Measurements from ENCODE around the gene RNF26. TPM values are rescaled to one million over a fixed set of nuclear protein-coding genes. Genes with fewer than 3 reads are reported as not detected.

The RNF26 gene
- polyA plus RNA-seq, 1 of the 3 experiments (the other 2 are of a cell fraction), result 31.9 TPM

GRCh38 chr11:119371067-119371601 lies 36.8 kb downstream of the RNF26 start:
- no peaks in the 10 kb centered on the region for H3K9me3 ChIP-seq
- no peaks in the 10 kb centered on the region for H3K27me3 ChIP-seq (ENCODE audit: insufficient read depth)
- H2AFZ ChIP-seq (ENCODE audit: low read depth), result no peak overlapping the region
- H3K4me1 ChIP-seq (ENCODE audit: control insufficient read depth in 1 of 2, insufficient read depth in 2 of 2, low read depth in 1 of 2, low read length in 1 of 2), result peaks cover 18 to 95% of the 10 kb centered on the region in 2 experiments
- no peak for DNase-seq
- no peaks in the 10 kb centered on the region for H3K9me2 ChIP-seq
- no peaks in the 10 kb centered on the region for H3K79me2 ChIP-seq (ENCODE audit: insufficient read depth)
- H3F3A ChIP-seq (replicated peaks; ENCODE audit: insufficient read depth), result no peaks in the 10 kb centered on the region
- no peak overlapping the region for H3K4me3 ChIP-seq (ENCODE audit: low read depth in 2 of 2, low read length in 1 of 2)
- POLR2A ChIA-PET, result no interaction called here
- peak overlapping the region in 1 of 2 experiments; percentile 50; a peak in 1 of 4 replicates for H3K27ac ChIP-seq (ENCODE audit: low read depth in 2 of 2, low read length in 1 of 2)
- no peak overlapping the region for H3K9ac ChIP-seq
- CTCF ChIA-PET, result interaction anchor here (1.8 to 22.5 kb wide), 6 partner anchors 11 to 106 kb away, joined by 5 to 390 read pairs (median 138); partner anchors contain the start of genes C1QTNF5, MFRP and USP2
- no peaks in the 10 kb centered on the region for H3K36me3 ChIP-seq (replicated peaks in 1 of 2; ENCODE audit: control insufficient read depth in 1 of 2, insufficient read depth in 2 of 2, low read length in 1 of 2)
- TF ChIP-seq USF2 (IDR thresholded peaks at IDR 0.05; ENCODE audit: borderline replicate concordance, low read depth, low read length) (no peak), RAD21 (IDR thresholded peaks at IDR 0.05; ENCODE audit: low read length) (no peak), GATA2 (CRISPR knock-in tag; IDR thresholded peaks at IDR 0.05) (no peak), PBX3 (IDR thresholded peaks at IDR 0.05) (no peak), REST (IDR thresholded peaks at IDR 0.05; ENCODE audit: low read depth, low read length) (no peak), GABPA (IDR thresholded peaks at IDR 0.05; ENCODE audit: low read depth) (no peak), FOSL2 (IDR thresholded peaks at IDR 0.05; ENCODE audit: borderline replicate concordance, low read depth) (no peak), RXRA (IDR thresholded peaks at IDR 0.05; ENCODE audit: borderline replicate concordance, low read depth) (no peak), RCOR1 (IDR thresholded peaks at IDR 0.05; ENCODE audit: low read length) (no peak)
- WGBS (ENCODE audit: low lambda C conversion rate), result 95% methylated on average over 3 of the region's 8 CpGs
- no peak overlapping the region for H3K4me2 ChIP-seq
- H4K20me1 ChIP-seq (ENCODE audit: insufficient read depth), result no peaks in the 10 kb centered on the region

GRCh38 chr11:119371778-119372182 lies 37.5 kb downstream of the RNF26 start:
- Histone ChIP-seq H3K27ac (ENCODE audit: low read depth in 2 of 2, low read length in 1 of 2) (peak overlapping the region in 1 of 2 experiments; percentile 50; a peak in 1 of 4 replicates), H3K9ac (no peak overlapping the region), H3F3A (replicated peaks; ENCODE audit: insufficient read depth) (no peaks in the 10 kb centered on the region), H3K27me3 (ENCODE audit: insufficient read depth) (no peaks in the 10 kb centered on the region), H3K79me2 (ENCODE audit: insufficient read depth) (no peaks in the 10 kb centered on the region), H3K4me2 (no peak overlapping the region), H3K36me3 (replicated peaks in 1 of 2; ENCODE audit: control insufficient read depth in 1 of 2, insufficient read depth in 2 of 2, low read length in 1 of 2) (no peaks in the 10 kb centered on the region), H3K4me1 (ENCODE audit: control insufficient read depth in 1 of 2, insufficient read depth in 2 of 2, low read depth in 1 of 2, low read length in 1 of 2) (peaks cover 18 to 98% of the 10 kb centered on the region in 2 experiments), H3K9me3 (no peaks in the 10 kb centered on the region), H3K4me3 (ENCODE audit: low read depth in 2 of 2, low read length in 1 of 2) (no peak overlapping the region), H2AFZ (ENCODE audit: low read depth) (no peak overlapping the region), H3K9me2 (no peaks in the 10 kb centered on the region), H4K20me1 (ENCODE audit: insufficient read depth) (no peaks in the 10 kb centered on the region)
- POLR2A ChIA-PET, result no interaction called here
- 76% methylated on average over 8 of the region's 8 CpGs for WGBS (ENCODE audit: low lambda C conversion rate)
- peak; percentile 44 for DNase-seq
- CTCF ChIA-PET, result interaction anchor here (1.8 to 22.5 kb wide), 7 partner anchors 10 to 106 kb away, joined by 5 to 390 read pairs (median 85); partner anchors contain the start of genes C1QTNF5, MFRP and USP2
- no peak for TF ChIP-seq JUND (IDR thresholded peaks at IDR 0.05)
- TF ChIP-seq RAD21 (IDR thresholded peaks at IDR 0.05; ENCODE audit: low read length), result peak; percentile 17; the same call in 1 of the 2 replicates
- TF ChIP-seq CTCF (IDR thresholded peaks at IDR 0.05), result peak; percentile 23
